ENCODE data around the gene GALNT16. TPM values are rescaled to one million over a fixed set of nuclear protein-coding genes. Genes with fewer than 3 reads are reported as not detected.

Gene GALNT16
- total RNA-seq, 1 donor from 2014 or later: 3.5 TPM

DNA sequence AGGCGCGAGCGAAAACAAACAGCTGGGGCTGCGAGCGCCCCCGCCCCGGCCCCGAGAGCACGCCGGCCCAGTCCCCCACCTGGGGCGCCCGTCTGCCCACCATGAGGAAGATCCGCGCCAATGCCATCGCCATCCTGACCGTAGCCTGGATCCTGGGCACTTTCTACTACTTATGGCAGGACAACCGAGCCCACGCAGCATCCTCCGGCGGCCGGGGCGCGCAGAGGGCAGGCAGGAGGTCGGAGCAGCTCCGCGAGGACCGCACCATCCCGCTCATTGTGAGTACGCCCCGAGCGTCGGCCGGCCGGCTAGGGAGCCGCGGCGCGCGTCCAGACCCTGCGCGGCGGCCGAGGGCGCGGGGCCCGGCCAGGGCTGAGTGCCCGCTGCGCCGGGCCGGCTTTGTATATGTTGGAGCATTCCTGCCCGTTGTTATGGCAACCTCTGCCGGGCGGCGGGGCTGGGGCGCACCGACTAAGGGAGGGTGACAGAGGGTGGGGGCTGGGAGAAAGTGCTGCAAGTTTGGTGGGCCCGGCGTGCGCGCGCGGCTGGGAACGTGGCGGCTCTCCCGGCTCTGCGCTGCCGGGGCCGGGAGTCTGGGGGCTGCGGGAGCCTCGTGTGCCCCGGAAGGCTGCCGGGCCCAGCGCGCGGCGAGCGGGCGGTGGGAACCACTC is 367 bp downstream of the GALNT16 start:
- DNase-seq (ENCODE audit: low spot score): peak; percentile 89
- Histone ChIP-seq H3K4me1 (peaks cover 22% of the 10 kb centered on the region), H3K9me3 (ENCODE audit: low read depth) (no peaks in the 10 kb centered on the region), H4K20me1 (ENCODE audit: low read depth) (peaks cover 22% of the 10 kb centered on the region), H2AFZ (replicated peaks) (peak overlapping the region; percentile 92), H3F3A (ENCODE audit: low read depth) (peaks cover 29% of the 10 kb centered on the region), H3K9ac (no peak overlapping the region), H3K27me3 (peaks cover 69% of the 10 kb centered on the region), H3K27ac (no peak overlapping the region), H3K4me3 (peak overlapping the region; percentile 72), H3K36me3 (no peaks in the 10 kb centered on the region), H3K4me2 (peak overlapping the region; percentile 95), H3K79me2 (ENCODE audit: low read depth) (no peaks in the 10 kb centered on the region)
- peaks cover 39% of the 10 kb centered on the region for H3K4me1 Mint-ChIP-seq
- H3K36me3 Mint-ChIP-seq: peaks cover 5% of the 10 kb centered on the region
- H3K4me3 Mint-ChIP-seq: peak overlapping the region; percentile 90
- TF ChIP-seq CTCF (IDR thresholded peaks at IDR 0.05): no peak
- peak; percentile 52 for TF ChIP-seq EZH2 (IDR thresholded peaks at IDR 0.05)
- no peaks in the 10 kb centered on the region for H3K9me3 Mint-ChIP-seq
- peaks cover 3% of the 10 kb centered on the region for H3K27me3 Mint-ChIP-seq (ENCODE audit: insufficient read depth, low read depth)
- H3K27ac Mint-ChIP-seq: no peak overlapping the region

DNA sequence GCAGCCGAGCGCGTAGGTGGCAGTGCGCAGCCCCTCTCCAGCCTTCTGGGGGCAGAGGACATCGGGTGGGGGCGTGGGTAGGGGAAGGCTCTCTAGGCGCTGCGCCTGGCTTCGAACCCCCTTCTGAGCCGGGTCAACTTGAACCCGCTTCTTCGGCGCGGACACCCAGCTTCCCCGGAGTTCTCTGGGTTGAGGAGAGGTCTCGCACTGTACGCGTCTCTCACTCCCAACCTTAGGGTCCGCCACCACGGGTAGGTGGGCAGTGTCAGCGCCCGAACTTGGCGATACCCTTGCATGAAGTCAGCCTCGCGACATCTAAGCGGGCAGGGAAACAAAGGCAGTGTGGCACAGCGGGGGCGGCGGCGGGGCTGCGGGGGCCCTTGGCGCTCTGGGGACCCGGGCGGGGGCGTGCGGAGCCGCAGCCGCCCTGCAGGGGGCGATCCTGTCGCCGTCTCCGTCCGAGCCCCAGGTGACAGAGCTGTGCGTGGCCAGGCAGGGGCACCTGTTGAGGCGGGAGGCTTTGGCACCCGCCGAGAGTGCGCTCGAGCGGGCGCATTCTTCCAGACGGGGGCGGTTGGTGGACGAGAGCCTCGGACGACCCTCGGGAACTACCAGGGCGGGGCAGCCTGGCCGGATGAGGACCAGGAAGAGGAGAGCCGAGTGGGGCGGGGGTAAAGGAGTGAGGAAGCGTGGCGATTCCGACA is 1.1 kb downstream of the GALNT16 start:
- TF ChIP-seq CTCF (IDR thresholded peaks at IDR 0.05): peak; percentile 82
- peak; percentile 26 for TF ChIP-seq EZH2 (IDR thresholded peaks at IDR 0.05)
- no peak for TF ChIP-seq EZH2phosphoT487 (IDR thresholded peaks at IDR 0.05)
- Histone ChIP-seq H2AFZ (replicated peaks) (peak overlapping the region; percentile 92), H3K27me3 (peaks cover 64% of the 10 kb centered on the region), H3K4me2 (peak overlapping the region; percentile 95), H3F3A (ENCODE audit: low read depth) (peaks cover 29% of the 10 kb centered on the region), H4K20me1 (ENCODE audit: low read depth) (peaks cover 22% of the 10 kb centered on the region), H3K4me3 (peak overlapping the region; percentile 72), H3K79me2 (ENCODE audit: low read depth) (no peaks in the 10 kb centered on the region), H3K36me3 (no peaks in the 10 kb centered on the region), H3K27ac (no peak overlapping the region), H3K4me1 (peaks cover 22% of the 10 kb centered on the region), H3K9ac (no peak overlapping the region), H3K9me3 (ENCODE audit: low read depth) (no peaks in the 10 kb centered on the region)
- Mint-ChIP-seq H3K36me3 (peaks cover 5% of the 10 kb centered on the region), H3K27ac (no peak overlapping the region), H3K4me1 (peaks cover 39% of the 10 kb centered on the region), H3K27me3 (ENCODE audit: insufficient read depth, low read depth) (peaks cover 4% of the 10 kb centered on the region), H3K4me3 (peak overlapping the region; percentile 90), H3K9me3 (no peaks in the 10 kb centered on the region)
- DNase-seq (ENCODE audit: low spot score): peak; percentile 79

DNA sequence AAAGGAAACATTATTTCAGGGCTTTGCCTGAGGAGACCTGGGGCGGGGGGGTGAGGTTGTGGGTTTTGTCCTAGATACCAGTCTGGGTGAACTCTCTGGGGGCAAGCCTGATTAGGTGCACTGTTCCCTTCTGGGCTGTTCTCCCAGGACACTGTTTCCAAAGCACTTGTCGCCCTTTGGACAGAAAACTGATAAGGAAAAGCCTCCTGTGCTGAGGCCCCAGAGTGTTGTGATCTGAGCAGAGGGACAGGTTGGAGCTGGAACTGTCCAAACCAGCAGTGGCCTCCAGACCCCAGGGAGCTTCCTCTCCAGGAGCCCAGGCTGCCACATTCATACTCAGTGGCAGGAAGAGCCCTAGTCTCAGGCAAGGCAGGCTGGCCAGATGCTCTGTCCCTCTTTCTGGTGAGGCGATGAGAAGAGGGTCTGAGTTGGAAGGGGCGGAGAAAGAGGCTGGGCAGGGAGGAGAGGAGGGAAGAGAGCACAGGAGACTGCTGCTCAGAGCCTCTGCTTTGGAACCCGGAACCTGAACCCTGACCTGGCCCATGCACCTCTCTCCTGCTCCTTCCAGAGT is 1.9 kb downstream of the GALNT16 start:
- H3K27me3 Mint-ChIP-seq (ENCODE audit: insufficient read depth, low read depth): peaks cover 5% of the 10 kb centered on the region
- Histone ChIP-seq H3F3A (ENCODE audit: low read depth) (peaks cover 29% of the 10 kb centered on the region), H3K4me3 (peak overlapping the region; percentile 72), H3K36me3 (no peaks in the 10 kb centered on the region), H3K79me2 (ENCODE audit: low read depth) (no peaks in the 10 kb centered on the region), H3K27ac (no peak overlapping the region), H2AFZ (replicated peaks) (peak overlapping the region; percentile 92), H3K9ac (no peak overlapping the region), H3K4me2 (peak overlapping the region; percentile 95), H3K4me1 (peaks cover 22% of the 10 kb centered on the region), H4K20me1 (ENCODE audit: low read depth) (peaks cover 22% of the 10 kb centered on the region), H3K9me3 (ENCODE audit: low read depth) (no peaks in the 10 kb centered on the region), H3K27me3 (peaks cover 56% of the 10 kb centered on the region)
- H3K36me3 Mint-ChIP-seq: peaks cover 5% of the 10 kb centered on the region
- TF ChIP-seq EZH2 (IDR thresholded peaks at IDR 0.05) (peak; percentile 5), EZH2phosphoT487 (IDR thresholded peaks at IDR 0.05) (no peak), CTCF (IDR thresholded peaks at IDR 0.05) (no peak)
- DNase-seq (ENCODE audit: low spot score): peak; percentile 42
- H3K4me1 Mint-ChIP-seq: peaks cover 34% of the 10 kb centered on the region
- H3K9me3 Mint-ChIP-seq: no peaks in the 10 kb centered on the region
- H3K27ac Mint-ChIP-seq: no peak overlapping the region
- peak overlapping the region; percentile 90 for H3K4me3 Mint-ChIP-seq
